ENCODE results near the gene SCGB1D2. TPM values are rescaled to one million over a fixed set of nuclear protein-coding genes. Genes with fewer than 3 reads are reported as not detected.

The SCGB1D2 gene
- total and polyA plus RNA-seq, 10 of the 15 experiments (the other 5 are each of a cell fraction or from before 2014, with no cell fraction given): 0.48 TPM; not detected in 9

GRCh38 chr11:62223095-62223494 is 18.9 kb upstream of the SCGB1D2 start:
- TF ChIP-seq HDAC6 (IDR thresholded peaks at IDR 0.05; ENCODE audit: unreplicated experiment) (no peak), TCF12 (IDR thresholded peaks at IDR 0.05; ENCODE audit: low read depth, low read length) (no peak), SREBF1 (IDR thresholded peaks at IDR 0.05; ENCODE audit: low read length) (no peak), NFXL1 (IDR thresholded peaks at IDR 0.05; ENCODE audit: borderline replicate concordance) (no peak), KLF5 (IDR thresholded peaks at IDR 0.05; ENCODE audit: partially characterized antibody) (peak; percentile 52), USF1 (IDR thresholded peaks at IDR 0.05; ENCODE audit: borderline replicate concordance, extremely low read length, insufficient read depth, low read depth, low read length) (no peak), NFYA (IDR thresholded peaks at IDR 0.05; ENCODE audit: borderline replicate concordance, low read depth, low read length) (no peak), RBBP5 (conservative IDR thresholded peaks at IDR 0.05) (no peak), ZNF207 (IDR thresholded peaks at IDR 0.05; ENCODE audit: borderline replicate concordance) (no peak), RELA (IDR thresholded peaks at IDR 0.05; ENCODE audit: borderline replicate concordance, partially characterized antibody) (no peak), SMAD5 (IDR thresholded peaks at IDR 0.05; ENCODE audit: low read depth) (no peak), POLR2AphosphoS2 (IDR thresholded peaks at IDR 0.05; ENCODE audit: low read depth, low read length) (no peak), CBX5 (IDR thresholded peaks at IDR 0.05; ENCODE audit: low read depth) (peak; percentile 99), MEF2A (IDR thresholded peaks at IDR 0.05; ENCODE audit: insufficient read depth, low read depth, low read length) (no peak), GATAD2B (conservative IDR thresholded peaks at IDR 0.05; ENCODE audit: low read depth) (no peak)
- ChIA-PET CTCF (no interaction called here), RAD21 (ENCODE audit: unreplicated experiment) (no interaction called here), SMC1A (ENCODE audit: uncharacterized antibody, unreplicated experiment) (no interaction called here), POLR2A (no interaction called here)
- Histone ChIP-seq H3K9ac (ENCODE audit: control insufficient read depth, insufficient read depth, low read length) (no peak overlapping the region), H3K36me3 (ENCODE audit: control insufficient read depth in 2 of 2, insufficient read depth in 2 of 2, low read length in 1 of 2) (no peaks in the 10 kb centered on the region), H3K27me3 (replicated peaks in 1 of 2; ENCODE audit: control insufficient read depth in 2 of 2, insufficient read depth in 2 of 2, low read length in 1 of 2) (no peaks in the 10 kb centered on the region; a peak in 1 of 4 replicates), H3K79me2 (ENCODE audit: control insufficient read depth, insufficient read depth, low read length) (no peaks in the 10 kb centered on the region), H3K4me3 (no peak overlapping the region), H3K9me3 (replicated peaks; ENCODE audit: control insufficient read depth, insufficient read depth, low read length) (peaks cover 13% of the 10 kb centered on the region), H2AFZ (ENCODE audit: control insufficient read depth, low read depth, low read length) (no peak overlapping the region), H3K4me2 (ENCODE audit: control insufficient read depth, insufficient read depth) (no peak overlapping the region), H3K27ac (ENCODE audit: control insufficient read depth, insufficient read depth) (no peak overlapping the region), H3K4me1 (ENCODE audit: control insufficient read depth, insufficient read depth, low read length) (no peaks in the 10 kb centered on the region), H4K20me1 (ENCODE audit: control insufficient read depth, insufficient read depth) (no peaks in the 10 kb centered on the region)
- DNase-seq (ENCODE audit: low read depth, low spot score) (no peak), FAIRE-seq (no peak), ATAC-seq (no peak)
- intact Hi-C loops (cut with micrococcal nuclease; ENCODE audit: unreplicated experiment) (no loop called here), in situ Hi-C loops (cut with MboI) (no loop called here)
- no TSS peak for BruUV-seq (replicated peaks)
